GM19099 (cell line): ENCODE results near the gene CDK2.

ENCODE experiments used
- POLR2A ChIP-seq: IDR thresholded peaks from 3 replicates; pipeline ENCODE4 v1.6.1; 2011; ENCODE audit warnings: low read depth; ENCODE audit not compliant: insufficient read length; ENCODE audit errors: extremely low read depth

The CDK2 gene

GRCh38 chr12:55965941-55966407, 656 bp upstream of the CDK2 start, which contains the start of gene PMEL:
Gene PMEL, minus strand, starts transcription at chr12:55966042. Its CDS starts 31 bp downstream, at chr12:55966011.
- no peak for TF ChIP-seq POLR2A

DNA sequence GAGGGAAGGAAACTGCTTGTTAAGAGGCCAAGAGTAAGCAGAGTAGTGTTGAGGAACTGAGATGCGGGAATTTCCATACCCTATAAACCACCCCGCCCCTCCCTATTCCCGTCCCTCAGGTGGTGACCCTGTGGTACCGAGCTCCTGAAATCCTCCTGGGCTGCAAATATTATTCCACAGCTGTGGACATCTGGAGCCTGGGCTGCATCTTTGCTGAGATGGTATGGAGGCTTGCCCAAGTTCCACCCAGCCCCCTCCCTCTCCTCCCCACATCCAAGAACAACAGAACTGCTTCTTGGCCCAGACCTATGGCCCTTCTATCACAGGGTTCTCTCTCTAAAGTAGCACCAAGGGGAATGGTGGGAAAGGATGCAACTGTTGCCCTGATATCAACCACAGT, 2.7 kb downstream of the CDK2 start:
- no peak for TF ChIP-seq POLR2A

DNA sequence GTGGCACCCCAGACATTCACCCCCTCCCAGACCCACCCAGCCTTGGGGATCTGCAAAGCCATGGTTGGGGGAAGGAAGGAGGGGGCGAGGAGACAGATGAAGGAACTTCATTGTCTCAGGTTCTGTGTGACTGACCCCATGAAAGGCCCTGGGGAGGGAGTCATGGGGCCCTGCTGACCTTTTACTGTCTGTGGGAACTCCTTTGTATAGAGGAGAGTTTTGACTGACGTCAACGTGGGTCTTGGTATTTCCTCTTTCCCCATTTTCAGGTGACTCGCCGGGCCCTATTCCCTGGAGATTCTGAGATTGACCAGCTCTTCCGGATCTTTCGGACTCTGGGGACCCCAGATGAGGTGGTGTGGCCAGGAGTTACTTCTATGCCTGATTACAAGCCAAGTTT, 4.1 kb downstream of the CDK2 start:
- no peak for TF ChIP-seq POLR2A

- TF ChIP-seq POLR2A = no peak
Observed at GRCh38 chr12:55972042-55972441, 5.4 kb downstream of the CDK2 start.

GRCh38 chr12:55972456-55972855, 5.8 kb downstream of the CDK2 start:
- TF ChIP-seq POLR2A = no peak

DNA sequence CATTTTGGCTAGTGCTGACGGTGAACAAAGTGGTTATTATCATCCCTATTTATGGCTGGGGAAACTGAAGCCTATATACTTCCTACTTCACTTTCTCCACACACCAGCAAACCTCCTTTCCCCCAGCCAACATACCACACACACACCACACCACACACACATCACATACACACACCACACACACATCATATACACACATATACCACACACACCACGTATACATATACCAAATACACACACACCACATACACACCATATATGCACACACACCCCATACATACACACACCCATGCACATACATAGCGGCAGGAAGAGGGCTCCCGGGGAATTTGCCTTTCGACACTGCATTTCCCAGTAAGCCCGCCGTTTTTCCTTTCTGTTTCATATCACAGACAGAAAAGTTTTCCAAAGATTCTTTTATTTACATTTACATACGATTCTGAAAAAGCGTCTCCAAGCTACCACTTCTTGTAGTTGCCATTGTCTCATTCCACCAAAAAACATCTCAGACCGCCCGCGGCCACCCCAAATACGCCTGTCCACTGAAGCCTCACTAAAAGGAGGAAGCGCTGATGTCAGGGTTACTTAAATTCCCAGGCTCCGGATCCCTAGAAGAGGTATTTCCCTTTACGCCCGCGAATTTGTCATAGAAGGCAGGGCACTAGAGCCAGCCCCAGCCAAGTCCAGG, 6.4 kb downstream of the CDK2 start:
- TF ChIP-seq POLR2A = peak; percentile 38

DNA sequence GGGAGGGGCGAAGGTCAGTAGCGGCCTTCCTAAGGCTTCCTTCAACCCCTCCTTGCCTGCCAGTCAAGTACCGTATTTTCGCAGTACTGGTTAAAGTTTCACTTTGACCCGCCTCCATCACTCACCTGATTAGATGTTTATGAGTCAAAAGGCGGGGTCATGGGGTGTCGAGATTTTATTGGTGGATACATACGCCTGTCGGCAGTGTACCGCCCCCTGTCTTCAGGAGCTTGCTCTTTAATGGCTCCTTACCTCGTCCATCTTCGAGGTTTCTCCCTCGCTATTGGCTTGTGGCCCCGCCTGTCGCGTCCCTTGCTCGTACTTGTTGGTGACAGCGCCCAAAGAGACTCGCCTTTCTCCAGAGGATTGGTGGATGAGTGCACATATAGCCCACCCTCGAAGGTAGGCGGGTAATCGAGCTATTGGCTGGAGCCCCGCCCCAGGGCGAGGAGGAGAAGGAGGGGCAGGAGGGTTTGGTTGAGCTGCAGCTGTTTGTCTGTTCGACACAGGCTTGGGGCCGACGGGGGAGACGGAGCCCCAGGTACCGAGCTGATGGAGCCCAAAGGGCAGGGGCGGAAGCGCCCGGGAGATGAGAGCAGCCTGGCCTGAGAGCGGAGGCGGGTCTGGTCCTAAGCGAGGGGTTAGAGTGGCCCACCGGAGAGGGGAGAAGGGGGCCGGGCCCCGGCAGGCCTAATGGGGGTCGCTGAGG, 7.1 kb downstream of the CDK2 start, which contains the start of gene RAB5B:
RAB5B (plus strand) TSS at position 480 of the 709 bp plus-strand sequence. CDS start 12,883 bp downstream, outside the sequence.
- TF ChIP-seq POLR2A = peak; percentile 91

DNA sequence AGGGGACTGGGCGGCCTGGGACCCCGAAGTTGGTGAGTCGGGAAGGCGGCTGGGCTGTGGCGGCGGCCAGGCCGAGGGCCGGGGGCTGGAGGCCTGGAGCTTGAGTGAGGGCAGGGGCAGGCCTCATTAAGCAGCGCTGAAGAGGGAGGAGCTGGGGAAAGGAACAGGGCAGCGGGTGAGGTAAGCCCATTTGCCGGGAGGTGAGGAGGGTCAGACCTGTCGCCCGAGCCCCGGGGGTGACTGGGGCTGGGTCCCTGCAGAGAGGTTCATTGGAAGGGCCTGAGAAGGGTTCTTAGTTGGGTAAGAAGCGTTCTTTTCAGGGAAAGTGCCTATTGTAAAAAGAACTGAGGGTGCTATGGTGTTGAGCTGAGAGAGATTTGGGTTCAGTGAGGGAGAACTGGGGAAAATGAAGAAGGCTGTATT, 7.7 kb downstream of the CDK2 start:
- no peak for TF ChIP-seq POLR2A

- TF ChIP-seq POLR2A = no peak
Observed at GRCh38 chr12:55978393-55978792, 11.8 kb downstream of the CDK2 start.

DNA sequence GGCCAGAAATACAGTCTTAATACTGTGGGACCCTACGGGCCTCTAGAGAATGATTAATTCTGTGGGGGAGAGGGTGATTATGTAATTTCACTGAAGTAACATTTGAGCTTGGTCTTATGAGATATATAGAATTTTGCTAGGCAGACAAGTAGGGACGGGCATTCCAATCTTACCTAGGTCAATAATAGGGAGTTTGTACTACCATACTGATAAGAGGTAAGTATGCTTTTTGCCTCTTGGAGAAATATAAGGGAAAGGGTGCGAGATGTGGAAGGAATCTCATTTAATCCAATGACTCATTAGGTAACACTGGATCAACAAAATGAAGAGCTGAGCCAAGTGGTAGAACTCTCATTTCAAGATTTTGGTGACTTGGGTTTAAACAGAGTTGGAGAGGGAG, 12.4 kb downstream of the CDK2 start:
- TF ChIP-seq POLR2A = no peak

DNA sequence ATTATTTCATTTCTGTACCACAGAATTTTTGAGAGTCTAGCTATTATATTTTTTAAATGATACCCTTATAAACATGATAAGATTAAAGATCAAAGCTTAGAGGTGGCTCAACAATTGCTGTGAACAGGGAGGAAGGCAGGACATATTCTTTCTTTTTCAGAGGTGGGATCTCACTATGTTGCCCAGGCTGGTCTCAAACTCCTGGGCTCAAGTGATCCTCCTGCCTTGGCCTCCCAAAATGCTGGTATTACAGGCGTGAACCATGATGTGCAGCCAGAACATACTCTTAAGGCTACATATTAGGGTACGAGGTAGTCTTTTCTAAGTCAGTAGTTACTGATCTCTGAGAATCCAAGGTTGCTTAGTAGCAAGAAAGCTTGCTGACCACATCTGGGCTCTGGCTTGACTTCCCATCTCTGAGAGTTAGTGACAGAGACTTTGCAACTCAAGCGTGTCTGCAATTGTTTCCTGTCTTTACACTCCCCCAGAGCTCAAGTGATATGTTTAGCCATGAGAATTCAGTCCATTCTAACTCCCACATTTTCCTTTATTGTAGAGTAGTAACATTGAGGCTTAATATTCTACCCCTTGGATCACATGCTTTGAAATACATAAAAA, 15.8 kb downstream of the CDK2 start:
- no peak for TF ChIP-seq POLR2A

GRCh38 chr12:55983232-55983842, 16.7 kb downstream of the CDK2 start:
- no peak for TF ChIP-seq POLR2A

- TF ChIP-seq POLR2A = no peak
Observed at GRCh38 chr12:55984861-55985260, 18.2 kb downstream of the CDK2 start.

DNA sequence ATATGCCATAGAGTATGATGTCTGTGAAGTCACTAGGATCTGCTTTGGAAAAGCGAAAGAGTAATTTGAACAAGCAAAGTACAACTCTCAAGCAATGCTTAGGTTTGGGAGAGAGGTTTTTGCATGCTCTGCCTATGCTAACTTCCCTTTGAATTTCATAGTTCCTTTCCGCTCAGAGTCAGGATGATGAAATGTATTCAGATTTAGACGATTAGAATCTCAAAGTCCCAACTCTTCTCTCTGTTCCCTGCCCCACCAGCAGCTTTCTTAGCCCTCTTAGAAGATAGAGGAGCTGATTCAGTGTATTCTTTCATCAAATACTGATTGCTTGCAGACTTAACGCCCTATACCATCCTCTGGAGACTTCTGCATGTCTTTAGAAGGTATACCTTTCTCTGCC, 18.7 kb downstream of the CDK2 start:
- TF ChIP-seq POLR2A = no peak

- TF ChIP-seq POLR2A = no peak
Observed at GRCh38 chr12:55991110-55991509, 24.5 kb downstream of the CDK2 start.

DNA sequence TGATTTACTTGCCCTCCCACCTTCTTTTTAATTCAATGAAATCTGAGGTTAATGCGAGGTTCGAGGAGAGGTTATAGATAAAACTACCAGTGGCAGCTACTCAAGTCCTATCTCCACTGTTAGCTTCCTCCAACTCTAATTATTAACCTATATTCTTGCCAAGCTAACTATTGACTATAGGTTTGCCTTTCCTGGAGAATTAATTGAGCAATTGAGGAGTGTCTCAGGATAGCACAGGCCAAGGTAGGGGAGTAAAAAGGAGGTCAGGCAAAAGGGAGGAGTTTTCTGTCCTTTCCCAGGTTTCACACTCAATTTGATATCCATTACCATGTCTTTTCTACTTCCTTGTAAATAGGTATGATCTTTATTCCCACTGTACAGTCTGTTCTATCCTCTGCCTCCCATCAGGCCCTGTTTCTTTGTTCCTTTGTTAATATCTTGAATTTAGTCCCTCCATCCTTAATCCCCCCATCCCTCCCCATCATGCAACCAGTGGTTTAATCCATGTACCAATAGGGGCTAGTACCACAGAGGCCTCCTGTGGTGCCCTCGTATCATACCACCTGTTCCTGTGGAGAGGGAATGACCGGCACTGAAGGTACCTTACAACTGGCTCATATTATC, 26.7 kb downstream of the CDK2 start:
- TF ChIP-seq POLR2A = no peak

DNA sequence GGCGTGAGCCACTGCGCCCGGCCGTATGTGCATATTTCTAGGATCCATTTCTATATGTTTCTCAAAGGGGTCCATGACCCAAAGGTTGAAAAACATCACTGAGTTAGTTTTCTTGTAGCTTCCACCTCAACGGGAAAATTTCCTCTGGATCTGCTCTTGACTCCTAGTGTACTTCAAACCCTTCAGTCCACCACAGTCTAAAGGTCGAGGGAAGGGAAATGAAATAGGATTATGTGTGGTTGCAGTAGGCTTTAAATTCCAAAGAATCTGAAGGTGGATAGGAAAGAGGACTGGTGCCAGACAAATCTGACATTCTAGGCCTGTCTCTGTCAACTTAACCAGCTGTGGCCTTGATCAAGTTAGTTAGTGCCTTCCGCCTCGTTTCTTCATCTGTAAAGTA, 28.7 kb downstream of the CDK2 start:
- no peak for TF ChIP-seq POLR2A
